GM23338 (cell line): ENCODE data around the gene NPC1. TPM values are rescaled to one million over a fixed set of nuclear protein-coding genes. Genes with fewer than 3 reads are reported as not detected.

Experiments
- ATAC-seq: fragments of 200-7000 bp; cut with Tn5 transposase; 3 replicates; pipeline ENCODE4 v1.9.1; 2020
- DNase-seq: peaks from one replicate; pipeline ENCODE4 v3.0.0-alpha.2; 2015; ENCODE audit warnings: low spot score
- H2AFZ ChIP-seq: fragments of 200-600 bp; sonication (generic); 2 replicates; pipeline ENCODE4 v1.8.0; 2016; ENCODE audit warnings: antibody characterized with exemption, mild to moderate bottlenecking, moderate library complexity
- H3F3A ChIP-seq: fragments of 200-600 bp; sonication (generic); replicated peaks from 2 replicates; pipeline ENCODE4 v1.8.0; 2017; ENCODE audit warnings: antibody characterized with exemption, mixed run types, low read depth
- H3K27ac ChIP-seq: fragments of 200-600 bp; sonication (generic); 2 replicates; pipeline ENCODE4 v1.6.1; 2016; ENCODE audit warnings: low read depth
- H3K27me3 ChIP-seq: fragments of 200-600 bp; sonication (generic); 2 replicates; pipeline ENCODE4 v1.8.0; 2016; ENCODE audit warnings: mild to moderate bottlenecking, mixed run types, moderate library complexity; ENCODE audit not compliant: insufficient read depth
- H3K36me3 ChIP-seq: fragments of 200-600 bp; sonication (generic); 2 replicates; pipeline ENCODE4 v1.8.0; 2016; ENCODE audit warnings: mild to moderate bottlenecking; ENCODE audit not compliant: insufficient read depth
- H3K4me1 ChIP-seq: fragments of 200-600 bp; sonication (generic); 2 replicates; pipeline ENCODE4 v1.8.0; 2016; ENCODE audit warnings: mild to moderate bottlenecking, moderate library complexity; ENCODE audit not compliant: insufficient read depth
- H3K4me2 ChIP-seq: fragments of 200-600 bp; sonication (generic); 2 replicates; pipeline ENCODE4 v1.7.1; 2017; ENCODE audit warnings: mixed run types
- H3K4me3 ChIP-seq: fragments of 200-600 bp; sonication (generic); 2 replicates; pipeline ENCODE4 v1.6.1; 2016; ENCODE audit warnings: mixed run types
- H3K79me2 ChIP-seq: fragments of 200-600 bp; sonication (generic); replicated peaks from 2 replicates; pipeline ENCODE4 v1.8.0; 2017; ENCODE audit warnings: mild to moderate bottlenecking; ENCODE audit not compliant: insufficient read depth
- H3K9me2 ChIP-seq: fragments of 200-600 bp; sonication (generic); 2 replicates; pipeline ENCODE4 v1.8.0; 2017; ENCODE audit not compliant: insufficient read depth
- H4K20me1 ChIP-seq: fragments of 200-600 bp; sonication (generic); replicated peaks from 2 replicates; pipeline ENCODE4 v1.8.0; 2017; ENCODE audit warnings: mild to moderate bottlenecking; ENCODE audit not compliant: insufficient read depth
- H3K27ac Mint-ChIP-seq: 2 replicates; pipeline ENCODE4 v1.8.0; 2020; ENCODE audit warnings: inconsistent platforms, mild to moderate bottlenecking, moderate library complexity, mixed read lengths
- H3K27me3 Mint-ChIP-seq: 3 replicates; pipeline ENCODE4 v1.8.0; 2022; ENCODE audit warnings: low read depth, mild to moderate bottlenecking, moderate library complexity, mixed read lengths, inconsistent platforms; ENCODE audit not compliant: insufficient read depth, poor library complexity
- H3K36me3 Mint-ChIP-seq: 3 replicates; pipeline ENCODE4 v1.8.0; 2021; ENCODE audit warnings: low read depth, mild to moderate bottlenecking, inconsistent platforms, moderate library complexity, mixed read lengths
- H3K4me1 Mint-ChIP-seq: 3 replicates; pipeline ENCODE4 v1.8.0; 2020; ENCODE audit warnings: mild to moderate bottlenecking, inconsistent platforms, mixed read lengths
- H3K4me3 Mint-ChIP-seq: 3 replicates; pipeline ENCODE4 v1.8.0; 2021; ENCODE audit warnings: moderate library complexity, mild to moderate bottlenecking, inconsistent platforms, mixed read lengths
- H3K9me3 Mint-ChIP-seq: 3 replicates; pipeline ENCODE4 v1.8.0; 2020; ENCODE audit warnings: moderate library complexity, mild to moderate bottlenecking, inconsistent platforms, mixed read lengths
- EZH2 ChIP-seq: fragments of 200-600 bp; sonication (generic); IDR thresholded peaks from one replicate; pipeline ENCODE4 v1.8.0; 2017; ENCODE audit warnings: antibody characterized with exemption, mild to moderate bottlenecking, low read depth; ENCODE audit not compliant: unreplicated experiment
- EZH2phosphoT487 ChIP-seq: fragments of 200-600 bp; sonication (generic); IDR thresholded peaks from one replicate; pipeline ENCODE4 v1.8.1; 2018; ENCODE audit warnings: antibody characterized with exemption; ENCODE audit not compliant: unreplicated experiment
- NANOG ChIP-seq: IDR thresholded peaks from 2 replicates; pipeline ENCODE4 v1.6.1; 2016; ENCODE audit warnings: antibody characterized with exemption, borderline replicate concordance
- STAT1 ChIP-seq: IDR thresholded peaks from one replicate; pipeline ENCODE4 v1.6.1; 2016; ENCODE audit warnings: antibody characterized with exemption; ENCODE audit not compliant: unreplicated experiment
- ZNF114 ChIP-seq: fragments of 250-450 bp; sonication (Bioruptor Pico); IDR thresholded peaks from 2 replicates; pipeline ENCODE4 v1.5.0; 2020; ENCODE audit warnings: mild to moderate bottlenecking, moderate library complexity
- ZNF331 ChIP-seq: fragments of 250-450 bp; sonication (Bioruptor Pico); IDR thresholded peaks from 2 replicates; pipeline ENCODE4 v1.5.0; 2020; ENCODE audit warnings: low read depth, mild to moderate bottlenecking, moderate library complexity
- polyA plus RNA-seq: library from polyadenylated mRNA; unstranded; fragments of >200 nt; fragmentation: Nextera tagmentation; extraction: Ambion mirVana; gene quantifications from 2 replicates; pipeline ENCODE4 v1.2.1, GENCODE V29; 2016
- total RNA-seq: library from RNA; depleted of rRNA; stranded (reverse); fragments of >200 nt; shearing (Covaris generic); gene quantifications from 2 replicates; pipeline ENCODE4 v1.2.3, GENCODE V29; 2014
- TF ChIP-seq, protein P1 (sequence below): IDR thresholded peaks from 2 replicates; pipeline ENCODE4 v1.6.1; 2016; ENCODE audit warnings: antibody characterized with exemption
- TF ChIP-seq, protein P2 (sequence below): fragments of 250-450 bp; sonication (Bioruptor Pico); IDR thresholded peaks from 2 replicates; pipeline ENCODE4 v1.5.0; 2020; ENCODE audit warnings: mild to moderate bottlenecking, moderate library complexity
- TF ChIP-seq, protein P3 (sequence below), 2 experiments: fragments of 200-600 bp in 1 of 2; sonication (generic) in 1 of 2; conservative IDR thresholded peaks; 2 replicates each; pipeline versions ENCODE4 v1.5.1 to v1.6.1; 2016 to 2017; ENCODE audit warnings: antibody characterized with exemption in 2 of 2, low read depth in 2 of 2, mild to moderate bottlenecking in 2 of 2, moderate library complexity in 1 of 2

The NPC1 gene
- total and polyA plus RNA-seq, 2 experiments from 2014 or later = 18.4 to 45.1 TPM

DNA sequence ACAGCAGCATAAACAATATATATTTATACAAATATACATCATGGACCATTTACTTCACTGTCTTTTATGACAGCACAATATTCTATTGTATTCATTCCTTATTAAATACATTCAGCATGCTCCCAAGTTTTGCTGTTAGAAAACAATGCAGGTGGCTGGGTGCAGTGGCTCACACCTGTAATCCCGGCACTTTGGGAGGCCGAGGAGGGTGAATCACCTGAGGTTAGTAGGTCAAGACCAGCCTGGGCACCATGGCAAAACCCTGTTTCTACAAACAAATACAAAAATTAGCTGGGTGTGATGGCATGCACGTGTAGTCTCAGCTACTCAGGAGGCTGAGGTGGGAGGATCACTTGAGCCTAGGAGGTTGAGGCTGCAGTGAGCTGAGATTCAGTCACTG lies 39.0 kb downstream of the NPC1 start:
- Histone ChIP-seq H3K27ac (no peak overlapping the region), H3F3A (no peaks in the 10 kb centered on the region), H3K27me3 (no peaks in the 10 kb centered on the region), H3K4me3 (no peak overlapping the region), H3K9me2 (no peaks in the 10 kb centered on the region), H4K20me1 (peaks cover 7% of the 10 kb centered on the region), H3K4me1 (no peaks in the 10 kb centered on the region), H3K4me2 (no peak overlapping the region), H2AFZ (no peak overlapping the region), H3K79me2 (no peaks in the 10 kb centered on the region; the same call in 1 of the 2 replicates), H3K36me3 (peaks cover 51% of the 10 kb centered on the region)
- no peak for TF ChIP-seq EZH2phosphoT487
- TF ChIP-seq ZNF114 (CRISPR knock-in tag) = no peak
- no peak for TF ChIP-seq ZNF331
- TF ChIP-seq, protein P1, sequence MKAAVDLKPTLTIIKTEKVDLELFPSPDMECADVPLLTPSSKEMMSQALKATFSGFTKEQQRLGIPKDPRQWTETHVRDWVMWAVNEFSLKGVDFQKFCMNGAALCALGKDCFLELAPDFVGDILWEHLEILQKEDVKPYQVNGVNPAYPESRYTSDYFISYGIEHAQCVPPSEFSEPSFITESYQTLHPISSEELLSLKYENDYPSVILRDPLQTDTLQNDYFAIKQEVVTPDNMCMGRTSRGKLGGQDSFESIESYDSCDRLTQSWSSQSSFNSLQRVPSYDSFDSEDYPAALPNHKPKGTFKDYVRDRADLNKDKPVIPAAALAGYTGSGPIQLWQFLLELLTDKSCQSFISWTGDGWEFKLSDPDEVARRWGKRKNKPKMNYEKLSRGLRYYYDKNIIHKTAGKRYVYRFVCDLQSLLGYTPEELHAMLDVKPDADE = no peak
- TF ChIP-seq, protein P2, sequence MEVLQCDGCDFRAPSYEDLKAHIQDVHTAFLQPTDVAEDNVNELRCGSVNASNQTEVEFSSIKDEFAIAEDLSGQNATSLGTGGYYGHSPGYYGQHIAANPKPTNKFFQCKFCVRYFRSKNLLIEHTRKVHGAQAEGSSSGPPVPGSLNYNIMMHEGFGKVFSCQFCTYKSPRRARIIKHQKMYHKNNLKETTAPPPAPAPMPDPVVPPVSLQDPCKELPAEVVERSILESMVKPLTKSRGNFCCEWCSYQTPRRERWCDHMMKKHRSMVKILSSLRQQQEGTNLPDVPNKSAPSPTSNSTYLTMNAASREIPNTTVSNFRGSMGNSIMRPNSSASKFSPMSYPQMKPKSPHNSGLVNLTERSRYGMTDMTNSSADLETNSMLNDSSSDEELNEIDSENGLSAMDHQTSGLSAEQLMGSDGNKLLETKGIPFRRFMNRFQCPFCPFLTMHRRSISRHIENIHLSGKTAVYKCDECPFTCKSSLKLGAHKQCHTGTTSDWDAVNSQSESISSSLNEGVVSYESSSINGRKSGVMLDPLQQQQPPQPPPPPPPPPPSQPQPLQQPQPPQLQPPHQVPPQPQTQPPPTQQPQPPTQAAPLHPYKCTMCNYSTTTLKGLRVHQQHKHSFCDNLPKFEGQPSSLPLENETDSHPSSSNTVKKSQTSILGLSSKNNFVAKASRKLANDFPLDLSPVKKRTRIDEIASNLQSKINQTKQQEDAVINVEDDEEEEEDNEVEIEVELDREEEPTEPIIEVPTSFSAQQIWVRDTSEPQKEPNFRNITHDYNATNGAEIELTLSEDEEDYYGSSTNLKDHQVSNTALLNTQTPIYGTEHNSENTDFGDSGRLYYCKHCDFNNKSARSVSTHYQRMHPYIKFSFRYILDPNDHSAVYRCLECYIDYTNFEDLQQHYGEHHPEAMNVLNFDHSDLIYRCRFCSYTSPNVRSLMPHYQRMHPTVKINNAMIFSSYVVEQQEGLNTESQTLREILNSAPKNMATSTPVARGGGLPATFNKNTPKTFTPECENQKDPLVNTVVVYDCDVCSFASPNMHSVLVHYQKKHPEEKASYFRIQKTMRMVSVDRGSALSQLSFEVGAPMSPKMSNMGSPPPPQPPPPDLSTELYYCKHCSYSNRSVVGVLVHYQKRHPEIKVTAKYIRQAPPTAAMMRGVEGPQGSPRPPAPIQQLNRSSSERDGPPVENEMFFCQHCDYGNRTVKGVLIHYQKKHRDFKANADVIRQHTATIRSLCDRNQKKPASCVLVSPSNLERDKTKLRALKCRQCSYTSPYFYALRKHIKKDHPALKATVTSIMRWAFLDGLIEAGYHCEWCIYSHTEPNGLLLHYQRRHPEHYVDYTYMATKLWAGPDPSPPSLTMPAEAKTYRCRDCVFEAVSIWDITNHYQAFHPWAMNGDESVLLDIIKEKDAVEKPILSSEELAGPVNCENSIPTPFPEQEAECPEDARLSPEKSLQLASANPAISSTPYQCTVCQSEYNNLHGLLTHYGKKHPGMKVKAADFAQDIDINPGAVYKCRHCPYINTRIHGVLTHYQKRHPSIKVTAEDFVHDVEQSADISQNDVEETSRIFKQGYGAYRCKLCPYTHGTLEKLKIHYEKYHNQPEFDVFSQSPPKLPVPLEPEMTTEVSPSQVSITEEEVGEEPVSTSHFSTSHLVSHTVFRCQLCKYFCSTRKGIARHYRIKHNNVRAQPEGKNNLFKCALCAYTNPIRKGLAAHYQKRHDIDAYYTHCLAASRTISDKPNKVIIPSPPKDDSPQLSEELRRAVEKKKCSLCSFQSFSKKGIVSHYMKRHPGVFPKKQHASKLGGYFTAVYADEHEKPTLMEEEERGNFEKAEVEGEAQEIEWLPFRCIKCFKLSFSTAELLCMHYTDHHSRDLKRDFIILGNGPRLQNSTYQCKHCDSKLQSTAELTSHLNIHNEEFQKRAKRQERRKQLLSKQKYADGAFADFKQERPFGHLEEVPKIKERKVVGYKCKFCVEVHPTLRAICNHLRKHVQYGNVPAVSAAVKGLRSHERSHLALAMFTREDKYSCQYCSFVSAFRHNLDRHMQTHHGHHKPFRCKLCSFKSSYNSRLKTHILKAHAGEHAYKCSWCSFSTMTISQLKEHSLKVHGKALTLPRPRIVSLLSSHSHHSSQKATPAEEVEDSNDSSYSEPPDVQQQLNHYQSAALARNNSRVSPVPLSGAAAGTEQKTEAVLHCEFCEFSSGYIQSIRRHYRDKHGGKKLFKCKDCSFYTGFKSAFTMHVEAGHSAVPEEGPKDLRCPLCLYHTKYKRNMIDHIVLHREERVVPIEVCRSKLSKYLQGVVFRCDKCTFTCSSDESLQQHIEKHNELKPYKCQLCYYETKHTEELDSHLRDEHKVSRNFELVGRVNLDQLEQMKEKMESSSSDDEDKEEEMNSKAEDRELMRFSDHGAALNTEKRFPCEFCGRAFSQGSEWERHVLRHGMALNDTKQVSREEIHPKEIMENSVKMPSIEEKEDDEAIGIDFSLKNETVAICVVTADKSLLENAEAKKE (CRISPR knock-in tag) = no peak
- TF ChIP-seq STAT1 = no peak
- TF ChIP-seq EZH2 = no peak
- TF ChIP-seq, protein P3, sequence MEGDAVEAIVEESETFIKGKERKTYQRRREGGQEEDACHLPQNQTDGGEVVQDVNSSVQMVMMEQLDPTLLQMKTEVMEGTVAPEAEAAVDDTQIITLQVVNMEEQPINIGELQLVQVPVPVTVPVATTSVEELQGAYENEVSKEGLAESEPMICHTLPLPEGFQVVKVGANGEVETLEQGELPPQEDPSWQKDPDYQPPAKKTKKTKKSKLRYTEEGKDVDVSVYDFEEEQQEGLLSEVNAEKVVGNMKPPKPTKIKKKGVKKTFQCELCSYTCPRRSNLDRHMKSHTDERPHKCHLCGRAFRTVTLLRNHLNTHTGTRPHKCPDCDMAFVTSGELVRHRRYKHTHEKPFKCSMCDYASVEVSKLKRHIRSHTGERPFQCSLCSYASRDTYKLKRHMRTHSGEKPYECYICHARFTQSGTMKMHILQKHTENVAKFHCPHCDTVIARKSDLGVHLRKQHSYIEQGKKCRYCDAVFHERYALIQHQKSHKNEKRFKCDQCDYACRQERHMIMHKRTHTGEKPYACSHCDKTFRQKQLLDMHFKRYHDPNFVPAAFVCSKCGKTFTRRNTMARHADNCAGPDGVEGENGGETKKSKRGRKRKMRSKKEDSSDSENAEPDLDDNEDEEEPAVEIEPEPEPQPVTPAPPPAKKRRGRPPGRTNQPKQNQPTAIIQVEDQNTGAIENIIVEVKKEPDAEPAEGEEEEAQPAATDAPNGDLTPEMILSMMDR (conservative IDR thresholded peaks at IDR 0.05; ENCODE audit: low read depth in 2 of 2) = no peak
- no peak for TF ChIP-seq NANOG
- Mint-ChIP-seq H3K4me1 (no peaks in the 10 kb centered on the region), H3K4me3 (no peak overlapping the region), H3K9me3 (no peaks in the 10 kb centered on the region), H3K27me3 (peaks cover 2% of the 10 kb centered on the region), H3K27ac (no peak overlapping the region), H3K36me3 (peaks cover 51% of the 10 kb centered on the region)
- ATAC-seq = no peak
- DNase-seq = no peak
